Activated CD4-positive, alpha-beta T cell treated with anti-CD3 and anti-CD28 coated beads, Interleukin-2, amount 50 U/mL, for 16 hours (primary cell): ENCODE measurements around the gene SLC20A1.
"Not testable (repeated sequence)": the region's sequence is repeated elsewhere in the genome, so short reads cannot be mapped to it uniquely, and the experiment has no call there.

Experiments used
- DNase-seq: peaks from one replicate; pipeline ENCODE4 v3.0.0-alpha.2; 2020

Gene SLC20A1

DNA sequence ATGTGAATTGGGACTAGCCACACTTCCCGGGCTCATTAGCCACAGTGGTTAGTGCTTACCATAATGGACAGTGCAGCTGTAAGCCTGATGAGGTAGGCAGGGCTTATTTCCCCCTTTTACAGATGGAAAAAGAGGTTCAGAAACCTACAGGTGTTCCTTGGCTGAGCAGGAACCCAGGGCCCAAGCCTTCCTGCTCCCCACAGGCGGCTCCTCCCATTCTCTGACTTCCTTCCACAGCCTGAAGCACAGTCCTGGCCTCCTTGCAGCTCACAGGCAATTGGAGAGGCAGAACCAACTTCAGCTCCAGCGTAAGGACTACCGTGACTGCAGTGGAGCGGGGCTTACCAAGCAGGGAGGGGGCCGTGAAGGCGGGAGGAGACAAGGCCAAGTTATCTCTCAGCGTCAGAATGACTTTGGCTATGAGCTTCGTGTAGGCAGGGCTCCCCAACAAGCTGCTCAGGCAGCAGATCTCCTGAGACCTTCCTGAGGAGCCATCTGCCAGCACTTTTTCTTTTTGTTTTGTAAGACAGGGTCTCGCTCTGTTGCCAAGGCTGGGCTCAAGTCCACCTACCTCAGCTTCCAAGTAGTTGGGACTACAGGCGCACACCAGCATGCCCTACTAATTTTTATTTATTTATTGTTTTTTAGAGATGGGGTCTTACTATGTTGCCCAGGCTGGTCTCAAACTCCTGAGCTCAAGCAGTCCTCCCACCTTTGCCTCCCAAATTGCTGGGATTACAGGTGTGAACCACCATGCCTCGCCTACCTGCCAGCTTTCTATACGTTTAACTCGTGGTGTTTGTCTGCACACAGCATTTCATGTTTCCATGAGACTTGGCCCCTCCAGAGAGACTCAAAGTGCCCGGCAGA, 40.8 kb downstream of the SLC20A1 start:
- DNase-seq: no peak

DNA sequence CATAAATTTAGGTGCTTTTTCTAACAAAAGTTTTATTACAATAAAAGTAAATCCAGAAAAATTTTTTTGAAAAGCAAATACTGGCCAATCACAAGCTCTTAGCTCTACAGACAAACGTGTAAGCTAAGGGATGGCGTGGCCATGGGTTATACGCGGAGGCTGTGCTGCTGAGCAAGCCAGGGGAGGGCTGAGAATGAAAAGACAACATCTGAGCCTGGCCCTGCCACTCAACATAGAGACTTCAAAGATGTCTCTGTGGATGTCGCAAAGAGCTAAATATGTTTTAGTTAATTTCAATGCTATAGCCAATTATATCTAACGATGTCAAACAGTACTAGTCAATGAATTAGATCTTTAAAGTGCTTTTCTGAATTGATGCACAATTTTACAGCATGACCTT, 41.8 kb downstream of the SLC20A1 start:
- no peak for DNase-seq

GRCh38 chr2:112688086-112688880, 42.5 kb downstream of the SLC20A1 start:
- no peak for DNase-seq

- peak; percentile 79 for DNase-seq
These were observed 45.2 kb downstream of the SLC20A1 start for GRCh38 chr2:112690853-112691401.

DNA sequence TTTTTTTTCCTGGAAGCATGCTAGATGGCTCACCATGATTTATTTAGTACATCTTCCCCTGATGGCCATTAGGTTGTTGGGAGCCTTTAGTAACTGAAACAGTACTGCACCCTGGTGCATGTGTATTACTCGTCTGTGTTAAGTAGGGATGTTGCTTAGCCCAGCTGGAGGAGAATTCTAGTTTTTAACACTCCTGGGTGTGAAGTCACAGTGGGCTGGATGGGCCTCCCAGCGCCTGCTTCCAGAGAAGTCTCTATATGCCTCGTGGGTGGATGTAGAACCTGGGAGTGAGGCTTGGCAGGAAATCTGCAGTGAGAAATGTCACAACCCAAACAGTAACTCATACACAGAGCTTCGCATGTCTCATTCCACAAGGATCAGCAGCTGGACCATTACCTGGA, 46.1 kb downstream of the SLC20A1 start:
- peak; percentile 18 for DNase-seq

GRCh38 chr2:112692495-112692911, 46.8 kb downstream of the SLC20A1 start:
- peak; percentile 91 for DNase-seq

DNA sequence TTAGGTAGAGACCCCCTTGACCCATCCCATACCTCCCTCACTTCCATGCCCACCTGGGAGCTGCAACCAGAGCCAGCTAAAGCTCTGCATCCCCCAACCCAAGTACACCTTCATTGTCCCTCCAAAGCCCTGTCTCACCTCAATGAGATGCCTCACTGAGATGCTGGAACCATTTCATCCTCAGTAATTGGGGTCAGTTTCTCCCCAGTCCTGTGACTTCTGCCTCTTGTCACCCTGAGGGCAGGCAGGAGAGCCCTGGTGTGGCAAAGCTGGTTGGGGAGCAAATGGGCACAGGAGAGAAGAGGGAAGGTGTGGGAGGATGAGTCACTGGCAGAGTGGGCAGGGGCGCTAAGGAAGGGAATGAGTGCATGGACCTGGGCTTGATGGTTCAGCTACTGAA, 47.2 kb downstream of the SLC20A1 start:
- DNase-seq: peak; percentile 54

DNA sequence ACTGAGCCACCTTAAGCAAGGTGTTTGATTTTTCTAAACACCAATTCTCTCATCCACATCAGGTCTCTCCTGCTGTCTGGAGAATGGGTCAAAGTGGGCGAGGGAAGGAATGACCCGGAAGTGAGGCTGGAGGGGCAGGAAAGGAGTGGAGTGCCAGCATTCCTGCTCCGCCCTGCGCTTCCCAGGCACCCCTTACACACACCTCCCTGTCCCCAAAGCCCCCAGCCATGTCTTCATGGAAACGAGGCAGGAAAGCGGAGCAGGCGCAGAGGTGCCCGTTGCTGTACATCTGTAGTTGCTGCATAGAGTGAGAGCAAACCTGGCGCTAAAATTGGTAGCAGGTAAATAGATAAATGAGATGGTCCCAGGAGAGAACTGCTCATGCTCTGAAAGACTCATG, 47.9 kb downstream of the SLC20A1 start:
- DNase-seq: no peak

DNA sequence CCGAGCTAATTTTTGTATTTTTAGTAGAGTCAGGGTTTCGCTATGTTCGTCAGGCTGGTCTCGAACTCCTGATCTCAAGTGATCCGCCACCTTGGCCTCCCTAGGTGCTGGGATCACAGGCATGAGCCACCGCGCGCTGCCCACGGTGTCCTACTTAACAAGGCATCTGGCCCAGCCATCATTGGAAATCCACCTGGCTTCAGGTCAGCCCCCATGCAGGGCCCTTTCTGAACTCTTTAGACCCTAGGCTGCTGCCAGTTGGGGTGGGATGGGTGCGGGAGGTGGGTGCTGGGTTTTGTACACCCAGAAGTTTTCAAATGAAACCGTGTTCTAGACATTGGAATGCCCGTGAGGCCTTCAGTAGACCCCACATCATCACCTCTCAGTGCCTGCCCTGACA, 48.4 kb downstream of the SLC20A1 start:
- DNase-seq: no peak

DNA sequence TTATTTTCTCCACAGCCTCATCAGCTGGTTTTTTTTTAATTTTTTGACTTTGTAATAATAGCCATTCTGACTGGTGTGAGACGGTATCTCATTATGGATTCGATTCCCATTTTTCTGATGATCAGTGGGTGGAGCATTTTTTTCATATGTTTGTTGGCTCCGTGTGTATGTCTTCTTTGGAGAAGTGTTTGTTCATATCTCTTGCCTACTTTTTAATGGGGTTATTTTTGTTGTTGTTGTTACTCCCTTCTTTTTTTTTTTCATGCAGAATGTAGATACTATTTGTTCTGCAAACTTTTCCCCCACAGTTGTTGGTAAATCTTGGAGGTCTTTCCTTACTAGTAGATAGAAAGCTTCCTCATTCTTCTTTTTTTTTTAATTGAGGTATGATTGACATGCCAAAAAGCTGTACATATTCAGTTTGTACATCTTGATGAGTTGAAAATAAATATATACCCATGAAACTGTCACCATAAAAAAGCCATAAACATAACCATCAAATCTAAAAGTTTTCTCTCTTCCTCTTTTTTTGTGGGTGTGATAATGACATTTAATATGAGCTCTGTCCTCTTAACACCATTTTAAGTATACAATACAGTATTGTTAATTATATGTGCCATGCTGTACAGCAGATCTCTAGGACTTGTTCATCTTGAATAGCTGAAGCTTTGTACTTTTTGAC, 53.2 kb downstream of the SLC20A1 start:
- no peak for DNase-seq

GRCh38 chr2:112699984-112700667, 54.4 kb downstream of the SLC20A1 start:
- DNase-seq: no peak

- no peak for DNase-seq
These were observed 55.3 kb downstream of the SLC20A1 start for GRCh38 chr2:112701052-112701451.

- no peak for DNase-seq
These were observed 57.9 kb downstream of the SLC20A1 start for GRCh38 chr2:112703684-112704083.

GRCh38 chr2:112705575-112705974, 59.8 kb downstream of the SLC20A1 start:
- no peak for DNase-seq

DNA sequence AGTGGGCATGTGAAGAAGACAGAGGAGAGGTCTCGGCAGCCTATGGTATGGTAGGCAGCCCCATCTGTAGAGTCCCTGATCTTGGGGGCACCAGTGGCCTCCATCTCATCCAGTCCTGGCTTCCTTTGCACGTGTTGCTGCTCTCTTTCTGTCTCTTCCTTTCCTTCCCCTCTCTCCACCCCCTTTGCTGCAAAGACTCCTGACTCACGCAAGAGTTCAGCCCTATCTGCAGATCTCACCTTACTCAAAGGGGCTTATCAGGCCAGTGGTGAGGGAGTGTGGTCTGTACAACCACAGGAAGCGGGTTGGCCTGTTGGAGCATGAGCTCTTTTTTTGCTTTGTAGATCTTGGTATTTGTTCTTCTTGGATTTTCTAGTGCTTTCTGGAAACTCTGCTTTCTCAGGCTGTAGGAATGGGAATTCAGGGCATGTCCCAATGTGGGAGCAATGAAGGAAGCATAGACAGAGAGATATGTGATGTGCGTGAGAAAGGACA, 60.5 kb downstream of the SLC20A1 start:
- DNase-seq: peak; percentile 90

DNA sequence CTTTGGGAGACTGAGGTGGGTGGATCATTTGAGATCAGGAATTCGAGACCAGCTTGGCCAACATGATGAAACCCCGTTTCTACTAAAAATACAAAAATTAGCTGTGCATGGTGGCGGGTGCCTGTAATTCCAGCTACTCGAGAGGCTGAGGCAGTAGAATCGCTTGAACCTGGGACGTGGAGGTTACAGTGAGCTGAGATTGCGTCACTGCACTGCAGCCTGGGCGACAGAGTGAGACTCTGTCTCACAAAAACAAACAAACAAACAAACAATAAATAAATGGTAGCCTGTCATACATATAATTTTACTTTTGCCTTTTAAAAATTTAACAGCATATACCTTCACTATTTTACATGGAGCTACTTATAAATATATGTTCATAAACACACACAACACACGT, 61.2 kb downstream of the SLC20A1 start:
- not testable (repeated sequence) for DNase-seq

DNA sequence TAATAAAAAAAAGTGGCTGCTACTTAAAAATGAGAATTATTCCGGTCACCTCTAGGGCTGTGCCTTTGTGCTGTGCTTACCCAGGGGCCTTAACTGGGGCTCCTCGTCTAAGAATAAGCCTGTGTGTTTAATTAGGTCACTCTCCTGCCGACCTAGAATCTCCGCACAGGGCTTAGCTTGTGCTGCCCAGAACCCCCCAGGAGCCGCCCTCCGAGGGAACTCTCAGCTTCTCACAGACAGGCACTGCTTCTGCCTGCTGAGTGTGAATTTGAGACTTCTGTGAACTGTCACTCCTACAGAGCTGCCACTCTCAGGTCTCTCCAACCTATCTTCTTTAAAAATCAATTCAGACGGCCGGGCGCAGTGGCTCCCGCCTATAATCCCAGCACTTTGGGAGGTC, 63.2 kb downstream of the SLC20A1 start:
- no peak for DNase-seq

- no peak for DNase-seq
These were observed 64.0 kb downstream of the SLC20A1 start for GRCh38 chr2:112709703-112710102.

- DNase-seq: no peak
These were observed 65.4 kb downstream of the SLC20A1 start for GRCh38 chr2:112710956-112711750.

DNA sequence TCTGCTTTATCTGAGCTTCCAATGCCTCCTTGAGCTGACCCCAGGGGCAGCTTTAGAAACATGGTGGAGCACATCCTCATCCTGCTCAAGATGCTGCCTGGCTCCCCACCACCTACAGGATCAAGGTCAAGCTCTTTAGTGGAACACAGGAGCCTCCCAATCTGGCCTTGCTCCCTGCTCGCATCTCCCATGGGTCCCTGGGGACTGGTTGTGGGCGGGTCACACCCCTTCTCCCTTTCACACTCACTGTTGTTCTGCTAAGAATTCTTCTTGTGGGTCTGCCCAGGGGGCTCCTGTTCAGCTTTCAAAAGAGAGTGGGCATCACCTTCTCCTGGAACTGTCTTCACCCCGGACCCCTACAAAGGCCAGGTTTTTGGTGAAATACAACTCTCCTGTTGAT, 66.7 kb downstream of the SLC20A1 start:
- DNase-seq: no peak

GRCh38 chr2:112712903-112713584, 67.3 kb downstream of the SLC20A1 start:
- peak; percentile 48 for DNase-seq
